ENCODE measurements around the gene INPP4B.

Gene INPP4B

GRCh38 chr4:142358656-142359055 lies 487.4 kb downstream of the INPP4B start:
- H3K4me1 Mint-ChIP-seq = no peaks in the 10 kb centered on the region
- H3K27ac Mint-ChIP-seq = no peak overlapping the region
- no peaks in the 10 kb centered on the region for H3K27me3 Mint-ChIP-seq
- H3K9me3 Mint-ChIP-seq = peaks cover 5% of the 10 kb centered on the region
- H3K4me3 Mint-ChIP-seq = no peak overlapping the region
- no peaks in the 10 kb centered on the region for H3K36me3 Mint-ChIP-seq
- no peak for ATAC-seq

- no peak overlapping the region for H3K4me3 Mint-ChIP-seq
- ATAC-seq = no peak
- no peaks in the 10 kb centered on the region for H3K27me3 Mint-ChIP-seq
- no peak overlapping the region for H3K27ac Mint-ChIP-seq
- H3K9me3 Mint-ChIP-seq = peaks cover 1% of the 10 kb centered on the region
- H3K36me3 Mint-ChIP-seq = no peaks in the 10 kb centered on the region
- no peaks in the 10 kb centered on the region for H3K4me1 Mint-ChIP-seq
Measured at GRCh38 chr4:142356801-142357200, 489.3 kb downstream of the INPP4B start.

- H3K9me3 Mint-ChIP-seq = no peaks in the 10 kb centered on the region
- H3K4me3 Mint-ChIP-seq = no peak overlapping the region
- no peak overlapping the region for H3K27ac Mint-ChIP-seq
- no peaks in the 10 kb centered on the region for H3K27me3 Mint-ChIP-seq
- no peaks in the 10 kb centered on the region for H3K36me3 Mint-ChIP-seq
- no peak for ATAC-seq
- H3K4me1 Mint-ChIP-seq = no peaks in the 10 kb centered on the region
Measured at GRCh38 chr4:142356118-142356759, 489.9 kb downstream of the INPP4B start.

GRCh38 chr4:142355421-142355930 lies 490.6 kb downstream of the INPP4B start:
- Mint-ChIP-seq H3K27me3 (no peaks in the 10 kb centered on the region), H3K4me1 (no peaks in the 10 kb centered on the region), H3K27ac (no peak overlapping the region), H3K9me3 (no peaks in the 10 kb centered on the region), H3K4me3 (no peak overlapping the region), H3K36me3 (no peaks in the 10 kb centered on the region)
- ATAC-seq = no peak

GRCh38 chr4:142354794-142355420 lies 491.2 kb downstream of the INPP4B start:
- ATAC-seq = no peak
- no peaks in the 10 kb centered on the region for H3K4me1 Mint-ChIP-seq
- H3K9me3 Mint-ChIP-seq = no peaks in the 10 kb centered on the region
- H3K27ac Mint-ChIP-seq = no peak overlapping the region
- H3K27me3 Mint-ChIP-seq = no peaks in the 10 kb centered on the region
- H3K4me3 Mint-ChIP-seq = no peak overlapping the region
- no peaks in the 10 kb centered on the region for H3K36me3 Mint-ChIP-seq

GRCh38 chr4:142354041-142354440 lies 492.1 kb downstream of the INPP4B start:
- H3K36me3 Mint-ChIP-seq = no peaks in the 10 kb centered on the region
- H3K27ac Mint-ChIP-seq = no peak overlapping the region
- no peaks in the 10 kb centered on the region for H3K9me3 Mint-ChIP-seq
- no peaks in the 10 kb centered on the region for H3K27me3 Mint-ChIP-seq
- H3K4me3 Mint-ChIP-seq = no peak overlapping the region
- no peaks in the 10 kb centered on the region for H3K4me1 Mint-ChIP-seq
- ATAC-seq = no peak

GRCh38 chr4:142353149-142353738 lies 492.9 kb downstream of the INPP4B start:
- Mint-ChIP-seq H3K27ac (no peak overlapping the region), H3K9me3 (no peaks in the 10 kb centered on the region), H3K4me1 (no peaks in the 10 kb centered on the region), H3K36me3 (no peaks in the 10 kb centered on the region), H3K4me3 (no peak overlapping the region), H3K27me3 (no peaks in the 10 kb centered on the region)
- ATAC-seq = no peak

- H3K4me3 Mint-ChIP-seq = no peak overlapping the region
- H3K4me1 Mint-ChIP-seq = no peaks in the 10 kb centered on the region
- H3K36me3 Mint-ChIP-seq = no peaks in the 10 kb centered on the region
- H3K27ac Mint-ChIP-seq = no peak overlapping the region
- H3K27me3 Mint-ChIP-seq = no peaks in the 10 kb centered on the region
- H3K9me3 Mint-ChIP-seq = no peaks in the 10 kb centered on the region
- ATAC-seq = no peak
Measured at GRCh38 chr4:142352712-142353111, 493.4 kb downstream of the INPP4B start.

GRCh38 chr4:142351958-142352357 lies 494.1 kb downstream of the INPP4B start:
- ATAC-seq = no peak
- H3K27ac Mint-ChIP-seq = no peak overlapping the region
- H3K36me3 Mint-ChIP-seq = no peaks in the 10 kb centered on the region
- no peaks in the 10 kb centered on the region for H3K9me3 Mint-ChIP-seq
- no peak overlapping the region for H3K4me3 Mint-ChIP-seq
- no peaks in the 10 kb centered on the region for H3K27me3 Mint-ChIP-seq
- H3K4me1 Mint-ChIP-seq = no peaks in the 10 kb centered on the region

GRCh38 chr4:142350871-142351270 lies 495.2 kb downstream of the INPP4B start:
- ATAC-seq = no peak
- no peaks in the 10 kb centered on the region for H3K27me3 Mint-ChIP-seq
- H3K36me3 Mint-ChIP-seq = no peaks in the 10 kb centered on the region
- no peaks in the 10 kb centered on the region for H3K9me3 Mint-ChIP-seq
- H3K4me3 Mint-ChIP-seq = no peak overlapping the region
- no peak overlapping the region for H3K27ac Mint-ChIP-seq
- H3K4me1 Mint-ChIP-seq = no peaks in the 10 kb centered on the region

- H3K4me3 Mint-ChIP-seq = no peak overlapping the region
- no peaks in the 10 kb centered on the region for H3K9me3 Mint-ChIP-seq
- ATAC-seq = peak; percentile 31
- no peaks in the 10 kb centered on the region for H3K4me1 Mint-ChIP-seq
- H3K27me3 Mint-ChIP-seq = no peaks in the 10 kb centered on the region
- H3K27ac Mint-ChIP-seq = no peak overlapping the region
- H3K36me3 Mint-ChIP-seq = no peaks in the 10 kb centered on the region
Measured at GRCh38 chr4:142348613-142349021, 497.5 kb downstream of the INPP4B start.

GRCh38 chr4:142347241-142347640 lies 498.9 kb downstream of the INPP4B start:
- no peak overlapping the region for H3K4me3 Mint-ChIP-seq
- H3K4me1 Mint-ChIP-seq = no peaks in the 10 kb centered on the region
- no peak overlapping the region for H3K27ac Mint-ChIP-seq

GRCh38 chr4:142345924-142346323 lies 500.2 kb downstream of the INPP4B start:
- H3K4me3 Mint-ChIP-seq = no peak overlapping the region
- no peaks in the 10 kb centered on the region for H3K27me3 Mint-ChIP-seq
- H3K4me1 Mint-ChIP-seq = no peaks in the 10 kb centered on the region
- H3K27ac Mint-ChIP-seq = no peak overlapping the region
- no peak for ATAC-seq
- H3K36me3 Mint-ChIP-seq = no peaks in the 10 kb centered on the region
- no peaks in the 10 kb centered on the region for H3K9me3 Mint-ChIP-seq

More at GRCh38 chr4:142347241-142347640, 498.9 kb downstream of the INPP4B start:
- Mint-ChIP-seq H3K27me3 (no peaks in the 10 kb centered on the region), H3K36me3 (no peaks in the 10 kb centered on the region), H3K9me3 (no peaks in the 10 kb centered on the region)
- ATAC-seq = no peak

GRCh38 chr4:142341268-142341667 lies 504.8 kb downstream of the INPP4B start:
- no peaks in the 10 kb centered on the region for H3K36me3 Mint-ChIP-seq

GRCh38 chr4:142339053-142339452 lies 507.0 kb downstream of the INPP4B start:
- peaks cover under 1% of the 10 kb centered on the region for H3K9me3 Mint-ChIP-seq
- H3K4me3 Mint-ChIP-seq = no peak overlapping the region
- ATAC-seq = no peak
- H3K27me3 Mint-ChIP-seq = no peaks in the 10 kb centered on the region
- no peak overlapping the region for H3K27ac Mint-ChIP-seq
- no peaks in the 10 kb centered on the region for H3K36me3 Mint-ChIP-seq
- no peaks in the 10 kb centered on the region for H3K4me1 Mint-ChIP-seq

More at GRCh38 chr4:142341268-142341667, 504.8 kb downstream of the INPP4B start:
- no peaks in the 10 kb centered on the region for H3K4me1 Mint-ChIP-seq
- no peak overlapping the region for H3K27ac Mint-ChIP-seq
- no peaks in the 10 kb centered on the region for H3K9me3 Mint-ChIP-seq
- ATAC-seq = no peak
- no peak overlapping the region for H3K4me3 Mint-ChIP-seq
- no peaks in the 10 kb centered on the region for H3K27me3 Mint-ChIP-seq

Measured in stimulated activated memory B cell treated with anti-CD40 and anti-IgM and Interleukin-4, amounts not matched to agents 10 μg/mL and 1 μg/mL and 100 μg/mL, for 72 hours (primary cell).